WI38 (cell line): ENCODE data around the gene ACAD11.

Experiments used
- H3K4me3 ChIP-seq: 2 replicates; pipeline ENCODE4 v1.5.1; 2011; ENCODE audit warnings: low read depth, mild to moderate bottlenecking, control low read depth, low read length
- CTCF ChIP-seq: IDR thresholded peaks from 2 replicates; pipeline ENCODE4 v1.5.1; 2012; ENCODE audit warnings: low read depth, mild to moderate bottlenecking, control low read depth, low read length

The ACAD11 gene

GRCh38 chr3:132681421-132681820 lies 21.8 kb upstream of the ACAD11 start:
- no peak for TF ChIP-seq CTCF
- no peak overlapping the region for H3K4me3 ChIP-seq

GRCh38 chr3:132679911-132680310 lies 20.3 kb upstream of the ACAD11 start:
- no peak for TF ChIP-seq CTCF
- H3K4me3 ChIP-seq: no peak overlapping the region

GRCh38 chr3:132675408-132675807 lies 15.8 kb upstream of the ACAD11 start:
- TF ChIP-seq CTCF: no peak
- H3K4me3 ChIP-seq: no peak overlapping the region

- no peak for TF ChIP-seq CTCF
- no peak overlapping the region for H3K4me3 ChIP-seq
These were observed 9.7 kb upstream of the ACAD11 start for GRCh38 chr3:132669256-132669777.

GRCh38 chr3:132665230-132665745 lies 5.7 kb upstream of the ACAD11 start:
- no peak for TF ChIP-seq CTCF
- no peak overlapping the region for H3K4me3 ChIP-seq

GRCh38 chr3:132662212-132662611 lies 2.6 kb upstream of the ACAD11 start:
- no peak for TF ChIP-seq CTCF
- H3K4me3 ChIP-seq: peak overlapping the region; percentile 75

GRCh38 chr3:132661101-132661500 lies 1.5 kb upstream of the ACAD11 start:
- peak overlapping the region; percentile 75 for H3K4me3 ChIP-seq
- TF ChIP-seq CTCF: no peak
